ENCODE results near the gene CALM1.

Gene CALM1
- total RNA-seq = 699 to 746 reads per million in 2 donors

DNA sequence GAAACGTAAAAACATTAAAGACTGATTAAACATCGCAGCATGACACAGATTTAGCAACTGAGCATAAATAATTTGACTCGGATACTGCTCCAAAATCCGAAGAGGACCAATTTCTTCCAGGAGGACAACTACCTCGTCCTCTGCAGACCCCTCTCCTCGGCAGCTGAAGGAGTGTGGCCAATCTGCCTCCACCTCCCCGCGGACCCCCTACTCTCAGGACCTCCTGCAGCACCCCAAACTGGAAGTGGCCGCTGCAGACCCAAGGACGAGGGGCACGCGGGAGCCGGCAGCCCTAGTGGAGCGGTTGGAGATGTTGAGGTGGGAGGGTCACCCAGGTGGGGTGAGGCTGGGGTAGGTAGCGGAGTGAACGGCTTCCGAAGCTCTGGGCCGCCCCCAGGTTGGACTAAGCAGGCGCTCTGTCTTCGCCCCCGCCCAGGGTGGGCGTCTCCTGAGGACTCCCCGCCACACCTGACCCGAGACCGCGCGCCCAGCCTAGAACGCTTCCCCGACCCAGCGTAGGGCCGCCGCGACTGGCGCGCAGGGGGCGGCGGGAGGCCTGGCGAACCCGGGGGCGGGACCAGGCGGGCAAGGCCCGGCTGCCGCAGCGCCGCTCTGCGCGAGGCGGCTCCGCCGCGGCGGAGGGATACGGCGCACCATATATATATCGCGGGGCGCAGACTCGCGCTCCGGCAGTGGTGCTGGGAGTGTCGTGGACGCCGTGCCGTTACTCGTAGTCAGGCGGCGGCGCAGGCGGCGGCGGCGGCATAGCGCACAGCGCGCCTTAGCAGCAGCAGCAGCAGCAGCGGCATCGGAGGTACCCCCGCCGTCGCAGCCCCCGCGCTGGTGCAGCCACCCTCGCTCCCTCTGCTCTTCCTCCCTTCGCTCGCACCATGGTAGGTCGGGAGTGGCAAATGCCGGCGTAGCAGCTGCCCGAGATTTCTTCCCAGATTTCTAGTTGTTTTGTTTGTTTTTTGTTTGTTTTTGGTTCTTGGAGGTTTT, at the start of gene CALM1:
Gene CALM1 (plus strand): TSS at position 689 of the 999 bp plus-strand sequence. CDS start 202 bp downstream, at position 891.
- peak; percentile 93 for DNase-seq

DNA sequence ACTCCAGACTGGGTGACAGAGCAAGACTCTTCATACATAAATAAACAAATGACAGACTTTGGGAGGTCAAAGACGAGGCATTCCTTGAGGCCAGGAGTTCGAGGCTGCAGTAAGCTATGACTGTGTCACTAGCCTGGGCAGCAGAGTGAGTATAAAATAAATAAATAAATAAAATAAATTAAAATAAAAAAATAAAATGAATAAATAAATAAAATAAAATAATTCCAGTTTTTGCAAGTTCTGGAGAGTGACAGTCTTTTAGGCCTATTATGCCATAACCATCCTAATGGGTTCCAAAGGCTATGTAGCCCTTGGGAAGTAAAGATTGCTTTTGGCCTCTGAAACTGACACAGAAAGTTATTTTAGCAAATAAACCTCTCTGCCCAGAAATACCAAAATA, 48.6 kb upstream of the CALM1 start:
- DNase-seq = no peak

DNA sequence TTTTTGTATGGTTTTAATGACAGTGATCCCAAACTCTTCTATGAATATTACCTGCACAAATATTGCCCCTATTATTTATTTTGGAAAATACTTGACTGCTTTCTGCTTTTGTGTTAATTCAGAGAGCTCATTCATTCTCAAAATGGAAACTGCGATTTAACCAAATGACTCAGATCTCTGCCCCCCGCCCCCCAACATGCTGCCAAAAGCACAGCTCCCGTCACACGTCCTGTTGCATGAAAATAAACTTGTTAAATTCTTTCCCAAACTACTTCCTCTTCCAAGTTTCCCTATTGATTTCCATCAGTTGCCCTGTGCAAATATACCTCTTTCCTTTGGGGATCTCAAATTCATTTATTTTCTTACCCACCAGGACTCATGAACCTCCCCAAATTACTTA, 47.1 kb upstream of the CALM1 start:
- no peak for DNase-seq

DNA sequence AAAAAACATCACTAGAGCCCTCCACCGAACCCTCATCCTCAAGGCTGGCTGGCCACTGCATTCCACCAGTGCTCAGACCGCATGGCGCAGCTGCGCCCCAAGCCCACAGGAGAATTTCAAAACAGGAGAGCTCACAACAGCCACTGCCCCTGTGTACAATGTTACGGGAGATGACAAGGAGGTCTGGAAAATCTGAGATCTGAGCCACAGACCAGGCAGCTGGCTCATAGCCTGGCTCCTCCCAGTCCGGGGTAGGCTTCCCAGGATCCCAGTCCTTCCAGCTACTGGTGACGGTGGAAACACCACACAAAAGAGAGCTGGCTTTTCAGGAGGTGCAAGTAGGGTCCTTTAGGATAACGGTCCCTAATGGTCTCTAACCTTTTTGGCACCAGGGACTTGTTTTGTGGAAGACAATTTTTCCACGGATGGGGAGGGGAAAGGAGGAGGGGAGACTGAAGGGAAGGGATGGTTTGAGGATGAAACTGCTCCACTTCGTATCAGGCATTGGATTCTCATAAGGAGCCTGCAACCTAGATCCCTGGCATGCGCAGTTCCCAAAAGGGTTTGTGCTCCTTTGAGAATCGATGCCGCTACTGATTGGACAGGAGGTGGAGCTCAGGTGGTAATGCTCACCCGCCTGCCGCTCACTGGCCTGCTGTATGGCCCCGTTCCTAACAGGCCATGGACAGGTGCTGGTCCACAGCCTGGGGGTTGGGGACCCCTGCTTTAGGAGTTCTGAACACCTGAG, 42.1 kb upstream of the CALM1 start:
- DNase-seq = no peak

DNA sequence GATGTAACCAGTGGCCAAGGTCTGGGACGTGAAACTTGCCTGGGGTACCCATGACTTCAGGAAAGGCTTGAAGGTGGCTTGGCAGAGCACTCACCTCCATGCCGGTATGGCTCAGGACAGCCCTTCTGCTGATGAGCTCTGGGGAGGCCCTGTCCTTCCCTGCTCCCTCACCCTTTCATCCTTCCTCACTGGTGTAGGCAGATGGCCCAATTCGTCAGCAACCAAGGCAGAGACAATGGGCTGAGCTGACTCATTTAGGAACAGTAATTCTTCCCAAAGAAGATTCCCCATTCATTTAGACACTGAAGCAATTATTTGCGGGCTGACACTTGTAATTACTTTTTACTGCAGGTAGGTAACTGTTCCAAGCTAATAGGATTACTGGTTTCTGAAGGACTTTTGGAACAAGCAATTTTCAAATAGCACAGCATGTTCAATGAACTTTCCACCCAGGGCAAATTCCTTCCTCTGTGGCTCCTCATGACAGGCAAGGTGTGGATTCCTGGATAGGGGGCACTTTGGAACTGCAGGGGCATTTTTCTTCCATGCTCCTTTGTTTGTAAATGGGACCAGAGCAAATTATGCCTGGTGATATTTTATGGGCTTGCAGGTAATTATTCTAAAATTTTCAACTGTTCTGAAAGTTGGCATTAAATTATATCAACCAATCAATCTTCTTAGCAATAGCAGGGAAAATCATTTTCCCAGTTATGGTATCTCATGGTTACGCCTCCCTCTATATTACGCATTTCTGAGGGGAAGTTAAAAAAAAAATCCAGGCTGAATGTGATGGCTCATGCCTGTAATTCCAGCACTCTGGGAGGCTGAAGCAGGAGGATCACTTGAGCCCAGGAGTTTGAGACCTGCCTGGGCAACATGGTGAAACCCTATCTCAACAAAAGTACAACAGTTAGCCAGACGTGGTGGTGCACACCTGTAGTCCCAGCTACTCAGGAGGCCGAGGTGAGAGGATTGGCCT, 41.0 kb upstream of the CALM1 start:
- DNase-seq = no peak

DNA sequence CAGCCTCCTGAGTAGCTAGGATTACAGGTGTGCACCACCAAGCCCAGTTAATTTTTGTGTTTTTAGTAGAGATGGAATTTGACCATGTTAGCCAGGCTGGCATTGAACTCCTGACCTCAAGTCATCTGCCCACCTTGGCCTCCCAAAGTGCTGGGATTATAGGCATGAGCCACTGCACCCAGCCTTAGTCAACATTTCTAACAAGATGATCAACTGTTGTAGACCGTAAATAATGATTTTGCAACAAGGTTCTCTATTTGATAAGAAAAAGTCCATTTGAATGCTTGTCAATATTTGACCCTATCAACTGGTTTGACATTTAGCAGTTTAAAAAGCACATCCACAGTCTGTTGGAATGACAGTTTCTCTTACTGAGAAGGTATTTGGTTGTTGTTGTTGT, 39.9 kb upstream of the CALM1 start:
- no peak for DNase-seq

DNA sequence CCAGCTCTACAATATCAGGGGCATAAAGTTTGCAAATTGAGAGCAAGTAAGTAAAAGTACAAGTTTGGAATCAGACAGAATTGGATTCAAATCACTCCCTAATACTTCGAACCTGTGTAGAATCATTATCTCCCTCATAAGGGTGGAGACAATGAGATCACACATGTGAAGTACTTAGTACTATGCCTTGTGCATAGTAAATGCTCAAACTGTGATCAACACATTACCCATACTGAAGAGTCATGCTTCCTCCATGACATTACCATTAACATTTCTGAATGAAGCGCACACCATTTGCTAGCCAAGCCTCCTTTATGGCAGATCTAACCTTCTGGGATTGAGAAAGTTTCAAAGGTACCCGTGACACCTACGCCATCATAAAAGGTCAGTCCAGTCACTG, 38.5 kb upstream of the CALM1 start:
- DNase-seq = no peak

DNA sequence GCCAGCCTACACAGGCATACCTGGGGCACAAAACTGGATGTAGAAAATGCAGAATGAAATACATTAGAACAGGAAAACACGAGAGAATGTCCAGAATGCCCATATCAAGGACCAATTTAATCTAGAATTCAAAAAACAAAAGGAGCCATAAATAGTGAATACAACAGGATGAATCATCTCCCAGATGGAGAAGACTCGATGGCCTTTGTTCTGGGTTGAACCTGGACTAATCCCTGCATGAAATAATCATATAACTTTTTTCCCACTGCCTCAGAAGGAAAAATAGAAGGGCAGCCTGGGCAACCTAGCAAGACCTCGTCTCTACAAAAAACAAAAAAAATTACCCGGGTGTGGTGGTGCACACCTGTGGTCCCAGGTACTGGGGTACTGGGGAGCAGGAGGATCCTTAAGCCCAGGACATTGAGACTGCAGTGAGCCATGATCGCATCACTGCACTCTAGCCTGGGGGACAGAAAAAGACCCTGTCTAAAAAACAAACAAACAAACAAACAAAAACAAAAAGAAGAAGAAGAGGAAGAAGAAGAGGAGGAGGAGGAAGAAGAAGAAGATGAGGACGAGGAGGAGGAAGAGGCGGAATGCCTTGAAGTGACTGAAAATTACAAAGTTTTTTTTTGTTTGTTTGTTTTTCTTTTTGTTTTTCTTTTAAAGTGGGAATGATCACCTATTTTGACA, 34.8 kb upstream of the CALM1 start:
- no peak for DNase-seq

DNA sequence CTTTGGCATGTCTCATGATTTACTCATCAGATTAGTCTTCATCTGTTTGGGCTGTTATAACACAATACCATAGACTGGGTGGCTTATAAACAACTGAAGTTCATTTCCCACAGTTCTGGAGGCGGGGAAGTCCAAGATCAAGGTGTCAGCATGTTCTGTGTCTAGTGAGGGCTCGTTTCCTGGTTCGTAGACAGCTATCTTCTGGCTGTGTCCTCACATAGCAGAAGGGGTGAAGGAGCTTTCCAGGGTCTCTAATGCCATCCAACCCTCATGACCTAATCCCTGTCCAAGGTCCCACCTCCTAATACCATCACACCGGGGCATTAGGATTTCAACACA, 34.3 kb upstream of the CALM1 start:
- DNase-seq = no peak

DNA sequence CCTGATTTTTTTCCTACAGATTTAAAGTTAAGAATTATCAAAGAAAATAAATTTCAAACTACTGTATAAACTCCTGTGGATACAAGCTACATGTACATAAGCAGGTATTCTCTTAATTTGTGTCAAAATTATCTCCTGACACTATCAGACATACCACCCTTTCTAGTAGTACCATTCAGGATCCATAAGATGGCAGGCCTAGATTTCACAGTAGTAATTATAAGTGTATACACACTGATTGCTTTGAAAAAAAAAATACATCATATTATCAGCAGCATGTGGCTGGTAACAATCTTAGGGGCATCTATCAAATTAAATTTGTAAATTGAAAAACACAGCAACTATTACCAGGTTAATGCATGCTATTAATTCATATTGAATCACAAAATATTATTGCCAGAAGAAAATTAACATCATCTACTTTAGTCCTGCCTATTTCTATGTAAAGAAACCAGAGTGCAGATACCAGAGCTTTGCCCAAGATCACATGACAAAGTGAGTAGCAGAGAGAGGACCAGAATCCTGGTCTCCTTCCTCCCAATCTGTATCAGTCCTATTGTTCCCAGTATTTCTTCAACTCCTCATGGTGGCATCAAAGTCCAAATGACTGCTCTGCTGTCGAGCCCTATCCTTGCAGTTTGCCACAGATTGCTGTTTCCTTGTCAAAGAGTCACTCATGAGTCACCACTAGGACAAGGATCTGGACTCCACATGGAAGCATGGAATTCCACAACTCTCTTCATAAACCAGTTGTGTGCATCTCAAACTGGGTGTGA, 27.7 kb upstream of the CALM1 start:
- no peak for DNase-seq

DNA sequence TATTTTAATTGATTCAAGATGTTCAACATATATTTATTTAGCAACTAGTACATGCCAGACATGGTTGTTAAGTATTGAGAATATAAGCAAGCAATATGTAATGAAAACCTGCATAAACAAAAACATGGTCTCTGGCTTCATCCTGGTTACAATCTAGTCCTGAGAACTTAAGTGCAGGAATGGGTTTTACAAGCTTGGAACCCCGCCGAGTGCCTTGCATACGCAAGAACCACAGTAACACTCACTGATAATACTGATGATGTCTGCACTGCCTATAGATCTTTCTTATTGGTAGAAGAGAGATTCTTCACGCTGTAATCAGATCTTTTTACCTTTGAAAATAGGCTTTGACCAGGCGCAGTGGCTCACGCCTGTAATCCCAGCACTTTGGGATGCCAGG, 22.9 kb upstream of the CALM1 start:
- no peak for DNase-seq

DNA sequence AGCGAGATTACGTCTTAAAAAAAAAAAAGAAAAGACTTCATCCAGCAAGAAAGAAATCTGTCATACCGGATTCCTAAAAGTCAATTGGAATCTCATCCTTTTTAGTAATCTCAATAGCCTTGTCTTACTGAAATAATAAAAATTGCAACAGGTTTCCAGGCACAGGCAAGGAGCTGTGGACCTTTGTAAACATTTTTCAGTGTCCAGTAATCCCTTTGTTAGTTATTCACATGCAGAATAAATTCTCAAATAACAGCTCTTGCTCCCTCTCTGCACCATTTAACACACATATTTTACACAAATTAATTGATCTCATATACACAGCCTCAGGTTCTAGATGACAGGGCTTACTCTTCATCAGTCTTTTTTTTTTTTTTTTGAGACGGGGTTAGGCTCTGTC, 22.0 kb upstream of the CALM1 start:
- DNase-seq = no peak

DNA sequence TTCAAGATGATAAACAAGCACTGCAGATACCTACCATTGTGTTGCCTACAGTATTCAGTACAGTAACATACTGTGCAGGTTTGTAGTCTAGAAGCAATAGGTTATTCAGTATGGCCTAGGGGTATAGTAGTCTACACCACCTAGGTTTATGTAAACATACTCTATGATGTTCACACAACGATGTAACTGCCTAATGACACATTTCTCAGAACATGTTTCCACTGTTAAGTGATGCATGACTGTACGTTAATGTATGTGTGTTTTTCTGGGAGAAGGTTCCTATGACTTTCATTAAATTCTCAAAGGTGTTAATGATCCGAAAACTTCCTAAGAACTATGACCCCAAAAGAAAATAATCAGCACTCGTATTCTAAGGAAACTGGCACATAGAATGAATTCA, 20.9 kb upstream of the CALM1 start:
- DNase-seq = no peak

DNA sequence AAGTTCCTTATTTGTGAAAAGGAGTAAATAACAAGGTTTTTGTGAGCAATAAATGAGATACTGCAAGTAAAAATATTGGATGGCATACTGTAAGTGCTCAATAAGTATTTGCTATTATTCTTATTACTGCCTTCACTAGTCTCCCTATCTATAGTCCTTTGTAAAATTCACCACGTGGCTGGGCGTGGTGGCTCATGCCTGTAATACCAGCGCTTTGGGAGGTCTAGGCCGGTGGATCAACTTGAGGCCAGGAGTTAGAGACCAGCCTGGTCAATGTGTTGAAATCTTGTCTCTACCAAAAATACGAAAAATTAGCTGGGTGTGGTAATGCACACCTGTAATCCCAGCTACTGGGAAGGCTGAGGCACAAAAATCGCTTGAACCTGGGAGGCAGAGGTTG, 18.6 kb upstream of the CALM1 start:
- DNase-seq = no peak

DNA sequence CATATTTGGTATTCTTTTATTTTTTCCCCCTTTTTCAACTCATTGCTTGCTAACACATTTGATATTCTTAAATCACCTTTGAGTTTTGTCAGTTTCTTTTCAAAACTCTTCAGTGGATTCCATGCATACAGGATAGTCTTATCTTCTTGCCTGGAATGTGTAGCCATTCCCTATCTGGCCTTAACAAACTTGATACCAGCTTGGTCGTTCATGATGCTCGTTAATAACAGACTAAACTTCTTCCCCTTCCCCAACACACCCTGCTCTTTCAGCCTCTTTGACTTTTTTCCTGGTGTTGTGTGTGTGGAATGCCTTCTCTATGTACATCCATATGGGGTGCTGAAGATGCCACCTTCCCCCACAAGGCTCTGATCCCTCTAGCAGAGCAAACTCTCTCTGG, 17.7 kb upstream of the CALM1 start:
- DNase-seq = no peak

DNA sequence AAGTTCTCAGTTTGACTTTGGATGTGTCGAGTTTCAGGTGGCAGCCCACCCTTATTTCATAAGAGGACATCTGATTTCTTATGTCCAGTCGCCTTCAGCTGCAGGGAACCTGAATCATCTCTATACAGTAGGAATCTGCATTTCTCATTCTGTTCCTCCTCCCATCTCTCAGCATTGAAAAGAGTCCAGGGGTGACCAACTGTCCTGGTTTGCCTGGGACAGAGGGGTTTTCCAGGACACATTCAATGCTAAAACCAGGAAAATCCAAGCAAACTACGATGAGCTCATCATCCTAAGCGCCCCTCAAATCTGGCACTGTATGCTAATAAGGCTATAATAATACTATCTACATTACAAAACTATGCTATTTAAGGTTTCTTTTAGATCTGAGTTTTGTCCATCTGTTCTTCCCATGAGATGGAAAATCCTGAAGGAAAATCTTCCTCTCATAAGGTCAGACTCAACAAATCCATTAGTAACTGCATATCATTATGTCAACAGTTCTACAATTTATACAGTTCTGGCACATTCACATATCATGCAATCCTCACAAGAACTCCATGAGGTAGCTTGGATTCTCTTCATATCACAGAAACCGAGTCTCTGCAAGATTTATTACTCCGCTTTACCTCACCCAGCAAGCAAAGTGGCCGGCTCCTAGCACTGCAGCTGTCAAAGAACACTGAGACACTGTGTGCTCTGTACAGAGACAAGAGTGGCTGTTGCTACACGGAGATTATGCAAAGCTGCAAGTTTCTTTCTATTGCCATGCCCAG, 15.6 kb upstream of the CALM1 start:
- DNase-seq = no peak

DNA sequence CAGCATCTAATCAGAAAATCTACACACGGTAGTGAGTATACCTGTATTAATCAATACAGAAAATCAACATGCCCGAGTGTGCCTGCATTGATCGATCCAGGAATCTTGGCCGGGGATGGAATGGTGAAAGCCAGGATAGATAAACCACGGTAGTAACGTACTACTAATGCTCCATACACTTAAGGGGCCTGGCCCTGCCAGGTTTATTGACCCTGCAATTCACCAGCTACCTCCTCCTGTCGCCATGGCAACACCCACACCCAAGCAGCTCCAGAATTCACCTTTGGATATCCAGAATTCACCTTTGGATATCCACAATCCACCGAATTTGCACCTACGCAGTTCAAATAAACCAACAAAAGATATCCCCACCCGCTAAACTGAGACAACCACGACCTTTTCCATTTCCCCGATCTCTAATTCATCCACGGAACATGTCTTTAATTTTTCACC, 14.8 kb upstream of the CALM1 start:
- no peak for DNase-seq

DNA sequence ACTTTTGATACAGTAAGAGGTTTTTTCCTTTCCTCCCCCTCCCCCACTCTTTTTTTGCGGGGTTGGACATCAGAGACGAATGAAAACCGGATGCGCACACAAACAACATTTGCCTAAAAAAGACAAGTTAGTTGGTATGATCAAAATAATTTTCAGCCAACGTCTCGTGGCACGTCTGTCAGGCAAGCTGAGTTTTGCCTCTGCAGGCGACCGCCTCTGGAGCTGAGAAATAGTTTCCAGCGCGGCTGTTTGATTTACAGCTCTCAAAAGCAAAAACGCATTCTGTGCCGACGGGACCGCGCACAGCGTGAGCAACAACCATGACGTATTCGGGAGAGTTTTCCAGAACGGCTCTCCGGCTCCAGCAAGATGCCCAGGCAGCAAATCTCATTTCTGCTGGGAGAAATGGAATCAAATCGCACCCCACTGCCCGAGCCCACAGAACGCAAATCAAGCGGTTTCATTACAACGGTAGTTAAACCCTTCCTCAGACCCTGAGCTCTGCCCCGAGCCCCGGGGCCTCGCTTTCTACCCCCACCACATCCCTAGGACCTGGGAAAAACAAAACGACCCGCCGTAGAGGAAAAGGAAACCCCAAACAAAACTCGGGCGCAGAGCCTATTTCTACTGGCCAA, 14.2 kb upstream of the CALM1 start:
- DNase-seq = no peak

DNA sequence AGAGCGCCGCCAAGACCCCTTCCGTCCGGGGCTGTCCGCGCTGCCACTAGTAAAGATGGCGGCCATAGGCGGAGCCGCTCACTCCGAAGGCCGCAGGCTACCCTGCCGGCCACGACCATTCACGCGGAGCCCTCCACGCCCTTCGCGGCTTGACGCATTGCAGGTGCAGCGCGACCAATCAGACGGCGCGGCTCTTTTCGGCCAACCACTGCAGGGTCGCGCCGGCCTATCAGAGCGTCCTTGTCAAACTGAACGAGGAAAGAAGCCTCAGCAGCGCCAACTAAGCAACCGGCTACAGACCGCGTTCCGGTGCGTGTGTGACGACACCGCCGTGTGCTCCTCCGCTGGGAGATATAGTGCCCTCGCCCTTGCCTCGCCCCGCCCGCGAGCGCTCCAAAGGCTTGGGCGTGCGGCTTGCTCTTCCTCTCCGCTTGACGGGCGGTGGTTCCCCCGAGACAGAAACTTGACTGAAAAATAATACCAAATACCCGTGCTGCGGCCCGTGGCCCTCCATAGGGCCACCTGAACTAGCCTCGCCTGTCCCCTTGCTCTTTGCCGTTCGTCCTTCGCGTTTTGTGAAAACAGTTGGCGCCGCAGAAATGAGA, 13.6 kb upstream of the CALM1 start:
- peak; percentile 96 for DNase-seq

Data from activated gamma-delta T cell (primary cell).